ENCODE data around the gene LRRC43. TPM values are rescaled to one million over a fixed set of nuclear protein-coding genes. Genes with fewer than 3 reads are reported as not detected.

LRRC43 gene
- total and polyA plus RNA-seq, 10 of the 15 experiments (the other 5 are each of a cell fraction or from before 2014, with no cell fraction given): 0.23 TPM; not detected in 9

DNA sequence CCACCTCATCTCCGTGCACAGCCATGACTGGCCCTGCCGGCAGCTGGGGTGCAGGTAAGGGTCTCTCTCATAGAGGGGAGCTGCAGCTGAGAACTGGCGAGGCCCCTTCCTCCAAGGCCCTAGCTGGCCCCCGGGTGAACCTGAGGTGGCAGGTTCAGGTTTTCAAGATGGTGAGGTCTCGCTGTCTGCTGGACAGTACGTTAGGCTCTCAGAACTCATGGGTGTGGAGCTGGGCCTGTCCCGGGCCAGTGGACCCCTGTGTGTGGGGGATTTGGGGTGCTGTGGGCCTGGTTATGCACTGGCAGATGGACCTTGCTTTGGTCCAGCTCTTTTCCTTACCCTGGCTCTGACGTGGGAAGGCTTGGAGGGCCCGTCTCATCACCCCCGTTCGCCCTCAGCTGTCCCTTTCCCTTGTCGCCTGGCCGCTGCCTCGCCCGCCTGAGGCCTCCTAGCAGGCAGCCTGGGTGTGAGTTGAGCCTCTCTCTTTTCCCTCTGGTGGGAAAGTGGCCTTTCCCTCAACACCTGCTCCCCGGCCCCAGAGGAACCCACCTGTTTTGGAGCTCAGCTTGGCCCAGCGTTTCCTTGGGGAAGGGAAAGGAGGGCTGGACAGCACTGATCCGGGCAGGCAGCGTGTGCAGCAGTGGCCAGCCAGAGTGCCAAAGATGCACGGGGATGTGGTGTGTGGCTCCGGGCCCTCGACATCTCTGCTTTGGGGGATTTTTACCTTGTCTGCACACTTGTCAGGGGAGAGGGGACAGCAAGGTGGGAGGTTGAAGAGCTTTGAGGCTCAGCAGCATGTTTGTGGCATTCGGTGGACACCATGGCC is 37.2 kb upstream of the LRRC43 start:
- BruUV-seq (replicated peaks): no TSS peak

DNA sequence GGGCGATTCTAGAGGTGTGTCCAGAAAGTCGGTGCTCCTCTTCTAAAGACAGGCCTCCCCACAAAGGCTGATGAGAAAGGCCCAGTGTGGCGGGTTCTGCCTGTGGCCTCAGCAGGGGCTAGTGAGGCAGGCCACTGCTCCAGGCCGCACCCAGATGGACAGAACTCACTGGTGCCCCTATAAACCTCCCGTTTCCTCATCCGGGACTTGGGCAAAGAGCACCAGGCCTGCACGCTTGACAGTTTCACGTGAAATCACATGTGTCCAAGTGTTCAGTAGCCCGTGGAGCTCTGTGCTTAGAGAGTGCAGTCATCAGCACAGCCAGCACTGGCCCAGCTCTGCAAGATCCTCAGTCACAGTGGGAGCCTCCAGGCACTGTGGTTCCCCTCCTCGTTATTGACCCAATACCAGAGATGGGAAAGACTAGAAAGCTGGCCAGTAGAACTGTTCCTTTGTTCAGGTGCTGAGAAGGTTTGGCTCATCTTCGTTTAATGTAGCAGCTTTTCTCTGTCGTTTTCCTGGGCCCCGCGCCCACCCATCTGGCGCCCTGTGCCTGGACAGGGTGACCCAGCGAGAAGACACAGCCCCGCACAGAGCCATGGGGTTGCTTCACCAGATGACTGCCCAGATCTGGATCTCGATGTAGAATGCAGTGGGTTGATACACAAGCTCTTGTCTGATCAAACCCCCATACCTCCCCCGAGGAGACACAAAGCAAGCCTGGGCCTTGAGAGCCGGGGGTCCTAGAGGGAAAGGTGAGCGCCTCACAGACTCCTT is 35.2 kb upstream of the LRRC43 start:
- H3K27me3 ChIP-seq (replicated peaks in 1 of 2; ENCODE audit: control insufficient read depth in 2 of 2, insufficient read depth in 2 of 2, low read length in 1 of 2): no peaks in the 10 kb centered on the region; a peak in 1 of 4 replicates
- no peak overlapping the region for H2AFZ ChIP-seq (ENCODE audit: control insufficient read depth, low read depth, low read length)
- WGBS (ENCODE audit: insufficient coverage, insufficient replicate concordance, low lambda C conversion rate, missing lambda C conversion rate): 51% methylated on average over 21 of the region's 21 CpGs
- no peak overlapping the region for H3K4me3 ChIP-seq
- no peaks in the 10 kb centered on the region for H3K9me3 ChIP-seq (replicated peaks; ENCODE audit: control insufficient read depth, insufficient read depth, low read length)
- BruUV-seq (replicated peaks): no TSS peak
- POLR2A ChIA-PET: no interaction called here
- CTCF ChIA-PET: interaction anchor here (0.6 kb wide), 1 partner anchor 43 kb away, joined by 3 read pairs; no protein-coding TSS in a partner anchor
- no peak overlapping the region for H3K9ac ChIP-seq (ENCODE audit: control insufficient read depth, insufficient read depth, low read length)
- FAIRE-seq (no peak), ATAC-seq (no peak; the same call in 2 of the 3 replicates), DNase-seq (ENCODE audit: low read depth, low spot score) (no peak)
- in situ Hi-C loops (cut with MboI): no loop called here
- H3K79me2 ChIP-seq (ENCODE audit: control insufficient read depth, insufficient read depth, low read length): no peaks in the 10 kb centered on the region
- no peak overlapping the region for H3K4me2 ChIP-seq (ENCODE audit: control insufficient read depth, insufficient read depth)
- no peaks in the 10 kb centered on the region for H3K4me1 ChIP-seq (ENCODE audit: control insufficient read depth, insufficient read depth, low read length)
- RAD21 ChIA-PET (ENCODE audit: unreplicated experiment): interaction anchor here (0.6 kb wide), 1 partner anchor 9 kb away, joined by 3 read pairs; no protein-coding TSS in a partner anchor
- intact Hi-C loops (cut with micrococcal nuclease; ENCODE audit: unreplicated experiment): no loop called here
- SMC1A ChIA-PET (ENCODE audit: uncharacterized antibody, unreplicated experiment): interaction anchor here (0.9 kb wide), 1 partner anchor 35 kb away, joined by 3 read pairs; the partner anchor contains the start of gene LRRC43
- no peak overlapping the region for H3K27ac ChIP-seq (ENCODE audit: control insufficient read depth, insufficient read depth)
- H4K20me1 ChIP-seq (ENCODE audit: control insufficient read depth, insufficient read depth): no peaks in the 10 kb centered on the region
- H3K36me3 ChIP-seq (ENCODE audit: control insufficient read depth in 2 of 2, insufficient read depth in 2 of 2, low read length in 1 of 2): no peaks in the 10 kb centered on the region
- TF ChIP-seq SPI1 (IDR thresholded peaks at IDR 0.05; ENCODE audit: borderline replicate concordance, insufficient read depth, low read depth, low read length) (no peak), GABPA (IDR thresholded peaks at IDR 0.05; ENCODE audit: low read depth) (no peak), SIX5 (IDR thresholded peaks at IDR 0.05; ENCODE audit: low read depth, low read length, severe bottlenecking) (no peak), SMAD5 (IDR thresholded peaks at IDR 0.05; ENCODE audit: low read depth) (no peak), ZNF622 (IDR thresholded peaks at IDR 0.05) (no peak), SKIL (IDR thresholded peaks at IDR 0.05; ENCODE audit: low read depth, poor library complexity, severe bottlenecking) (no peak), KDM1A (IDR thresholded peaks at IDR 0.05; ENCODE audit: borderline replicate concordance) (no peak), CBFB (IDR thresholded peaks at IDR 0.05; ENCODE audit: low read depth) (no peak), SMC3 (IDR thresholded peaks at IDR 0.05; ENCODE audit: borderline replicate concordance, low read length) (no peak), BACH1 (IDR thresholded peaks at IDR 0.05; ENCODE audit: borderline replicate concordance) (no peak)
- TF ChIP-seq, protein P1, sequence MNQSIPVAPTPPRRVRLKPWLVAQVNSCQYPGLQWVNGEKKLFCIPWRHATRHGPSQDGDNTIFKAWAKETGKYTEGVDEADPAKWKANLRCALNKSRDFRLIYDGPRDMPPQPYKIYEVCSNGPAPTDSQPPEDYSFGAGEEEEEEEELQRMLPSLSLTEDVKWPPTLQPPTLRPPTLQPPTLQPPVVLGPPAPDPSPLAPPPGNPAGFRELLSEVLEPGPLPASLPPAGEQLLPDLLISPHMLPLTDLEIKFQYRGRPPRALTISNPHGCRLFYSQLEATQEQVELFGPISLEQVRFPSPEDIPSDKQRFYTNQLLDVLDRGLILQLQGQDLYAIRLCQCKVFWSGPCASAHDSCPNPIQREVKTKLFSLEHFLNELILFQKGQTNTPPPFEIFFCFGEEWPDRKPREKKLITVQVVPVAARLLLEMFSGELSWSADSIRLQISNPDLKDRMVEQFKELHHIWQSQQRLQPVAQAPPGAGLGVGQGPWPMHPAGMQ (IDR thresholded peaks at IDR 0.05; ENCODE audit: borderline replicate concordance): no peak

More for the DNA sequence above, 37.2 kb upstream of the LRRC43 start:
- Histone ChIP-seq H3K4me1 (ENCODE audit: control insufficient read depth, insufficient read depth, low read length) (no peaks in the 10 kb centered on the region), H3K9ac (ENCODE audit: control insufficient read depth, insufficient read depth, low read length) (no peak overlapping the region), H2AFZ (ENCODE audit: control insufficient read depth, low read depth, low read length) (no peak overlapping the region), H3K4me3 (no peak overlapping the region), H3K36me3 (ENCODE audit: control insufficient read depth in 2 of 2, insufficient read depth in 2 of 2, low read length in 1 of 2) (no peaks in the 10 kb centered on the region), H3K27me3 (replicated peaks in 1 of 2; ENCODE audit: control insufficient read depth in 2 of 2, insufficient read depth in 2 of 2, low read length in 1 of 2) (no peaks in the 10 kb centered on the region; a peak in 1 of 4 replicates), H3K4me2 (ENCODE audit: control insufficient read depth, insufficient read depth) (no peak overlapping the region), H4K20me1 (ENCODE audit: control insufficient read depth, insufficient read depth) (no peaks in the 10 kb centered on the region), H3K9me3 (replicated peaks; ENCODE audit: control insufficient read depth, insufficient read depth, low read length) (no peaks in the 10 kb centered on the region), H3K79me2 (ENCODE audit: control insufficient read depth, insufficient read depth, low read length) (no peaks in the 10 kb centered on the region), H3K27ac (ENCODE audit: control insufficient read depth, insufficient read depth) (no peak overlapping the region)
- 69% methylated on average over 23 of the region's 23 CpGs for WGBS (ENCODE audit: insufficient coverage, insufficient replicate concordance, low lambda C conversion rate, missing lambda C conversion rate)
- ChIA-PET SMC1A (ENCODE audit: uncharacterized antibody, unreplicated experiment) (no interaction called here), CTCF (no interaction called here), RAD21 (ENCODE audit: unreplicated experiment) (no interaction called here), POLR2A (interaction anchor here (0.6 kb wide), 1 partner anchor 455 kb away, joined by 7 read pairs; no protein-coding TSS in a partner anchor)
- ATAC-seq: no peak
- intact Hi-C loops (cut with micrococcal nuclease; ENCODE audit: unreplicated experiment) (no loop called here), in situ Hi-C loops (cut with MboI) (no loop called here)
- DNase-seq (ENCODE audit: low read depth, low spot score): no peak
- no peak for FAIRE-seq
- peak; percentile 31; the same call in 1 of the 2 replicates for TF ChIP-seq POLR2A (IDR thresholded peaks at IDR 0.05; ENCODE audit: low read depth, low read length)
- TF ChIP-seq FOS (IDR thresholded peaks at IDR 0.05; ENCODE audit: borderline replicate concordance, extremely low read depth, insufficient read length): no peak

All from GM12878 (cell line).